HK-2 (cell line): ENCODE measurements around the gene ZFYVE28.
"Not testable (repeated sequence)": the region's sequence is repeated elsewhere in the genome, so short reads cannot be mapped to it uniquely, and the experiment has no call there.

Source experiments
- DNase-seq: peaks from one replicate; pipeline ENCODE4 v3.0.0-alpha.2; 2018; ENCODE audit not compliant: unreplicated experiment

The ZFYVE28 gene

DNA sequence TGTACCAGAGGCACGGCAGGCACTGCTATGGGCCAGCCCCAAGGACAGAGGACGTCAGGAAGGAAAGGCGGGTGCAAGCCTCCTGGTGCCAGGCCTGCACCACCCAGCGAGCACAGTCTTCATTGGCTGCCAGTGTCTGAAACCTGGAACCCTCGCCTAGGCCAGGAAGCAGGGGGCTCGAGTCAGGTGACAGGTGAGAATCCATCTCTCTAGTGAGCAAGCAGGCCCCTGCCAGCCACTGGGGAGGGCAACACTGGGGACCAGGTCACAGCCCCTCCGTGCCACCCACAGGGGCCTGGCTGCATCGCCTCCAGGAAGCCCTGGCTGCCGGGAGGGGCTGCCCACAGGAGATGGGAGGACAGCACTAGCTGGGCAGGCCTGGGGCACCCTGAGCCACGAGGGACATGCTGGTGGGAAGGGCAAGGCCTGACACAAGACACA, 169.6 kb downstream of the ZFYVE28 start:
- DNase-seq: no peak

- no peak for DNase-seq
Observed at GRCh38 chr4:2248044-2248780, 170.2 kb downstream of the ZFYVE28 start.

GRCh38 chr4:2247128-2248043, 171.1 kb downstream of the ZFYVE28 start:
- peak; percentile 2 for DNase-seq

DNA sequence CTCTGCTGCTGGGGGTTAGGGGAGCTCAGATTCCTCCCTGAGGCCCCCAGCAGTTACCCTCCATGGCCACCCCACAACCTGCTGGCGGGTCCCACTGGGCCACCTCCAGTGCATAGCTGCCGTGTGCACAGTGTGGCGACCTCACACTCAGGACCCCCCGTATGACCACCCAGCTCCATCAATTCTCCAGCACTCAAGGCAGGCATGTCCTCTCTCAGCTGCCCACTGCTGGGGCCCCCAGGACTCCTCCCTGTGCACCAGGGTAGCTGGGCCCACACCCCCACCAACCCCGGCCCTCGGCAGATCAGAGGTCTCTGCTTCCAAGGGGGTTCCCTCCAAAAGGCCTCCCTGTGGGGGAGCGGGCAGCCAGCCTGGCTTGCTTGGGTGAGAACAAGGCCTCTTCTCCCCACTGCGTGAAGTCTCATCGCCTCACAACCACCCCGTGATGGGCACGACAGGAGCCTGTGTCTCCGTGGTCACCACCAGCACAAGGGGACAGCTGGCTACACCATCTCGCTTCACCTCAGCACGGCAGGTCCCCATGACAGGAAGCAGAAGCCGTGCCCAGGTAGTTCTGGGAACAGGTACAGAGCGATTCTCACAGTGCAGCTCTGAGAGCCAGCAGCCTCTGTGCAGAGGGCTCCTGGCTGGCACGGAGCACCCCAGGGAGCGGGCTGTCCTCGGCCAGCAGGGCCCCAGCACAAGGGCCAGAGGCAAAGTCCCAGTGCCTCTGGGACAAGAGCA, 171.9 kb downstream of the ZFYVE28 start:
- no peak for DNase-seq

- DNase-seq: no peak
Observed at GRCh38 chr4:2245787-2246275, 172.6 kb downstream of the ZFYVE28 start.

- no peak for DNase-seq
Observed at GRCh38 chr4:2245057-2245786, 173.2 kb downstream of the ZFYVE28 start.

DNA sequence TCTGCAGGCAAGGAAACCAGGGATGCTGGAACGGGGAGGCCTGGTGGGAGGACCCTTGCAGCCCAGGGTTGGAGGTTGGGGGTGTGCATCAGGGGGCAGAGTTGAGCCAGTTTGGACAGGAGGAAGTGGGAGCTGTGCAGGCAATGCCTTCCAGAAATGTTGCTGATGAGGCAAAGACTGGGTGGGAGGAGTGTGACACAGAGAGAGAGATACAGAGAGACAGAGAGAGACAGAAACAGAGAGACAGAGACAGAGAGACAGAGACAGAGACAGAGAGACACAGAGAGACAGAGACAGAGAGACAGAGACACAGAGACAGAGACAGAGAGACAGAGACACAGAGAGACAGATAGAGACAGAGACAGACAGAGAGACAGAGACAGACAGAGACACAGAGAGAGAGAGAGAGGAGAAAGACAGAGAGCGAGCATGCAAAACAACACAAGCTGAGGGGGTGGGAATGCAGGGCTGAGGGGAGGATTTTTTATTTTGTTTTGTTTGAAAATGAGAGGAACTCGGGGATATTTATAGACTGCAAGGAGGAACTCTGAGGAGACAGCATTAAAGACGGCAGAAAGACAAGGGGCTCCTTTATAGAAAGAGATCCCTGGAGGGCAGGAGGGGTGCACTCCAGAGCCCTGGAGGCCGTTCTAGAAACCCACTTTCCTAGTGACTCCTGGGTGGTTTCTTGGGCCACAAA, 174.6 kb downstream of the ZFYVE28 start:
- DNase-seq: no peak

DNA sequence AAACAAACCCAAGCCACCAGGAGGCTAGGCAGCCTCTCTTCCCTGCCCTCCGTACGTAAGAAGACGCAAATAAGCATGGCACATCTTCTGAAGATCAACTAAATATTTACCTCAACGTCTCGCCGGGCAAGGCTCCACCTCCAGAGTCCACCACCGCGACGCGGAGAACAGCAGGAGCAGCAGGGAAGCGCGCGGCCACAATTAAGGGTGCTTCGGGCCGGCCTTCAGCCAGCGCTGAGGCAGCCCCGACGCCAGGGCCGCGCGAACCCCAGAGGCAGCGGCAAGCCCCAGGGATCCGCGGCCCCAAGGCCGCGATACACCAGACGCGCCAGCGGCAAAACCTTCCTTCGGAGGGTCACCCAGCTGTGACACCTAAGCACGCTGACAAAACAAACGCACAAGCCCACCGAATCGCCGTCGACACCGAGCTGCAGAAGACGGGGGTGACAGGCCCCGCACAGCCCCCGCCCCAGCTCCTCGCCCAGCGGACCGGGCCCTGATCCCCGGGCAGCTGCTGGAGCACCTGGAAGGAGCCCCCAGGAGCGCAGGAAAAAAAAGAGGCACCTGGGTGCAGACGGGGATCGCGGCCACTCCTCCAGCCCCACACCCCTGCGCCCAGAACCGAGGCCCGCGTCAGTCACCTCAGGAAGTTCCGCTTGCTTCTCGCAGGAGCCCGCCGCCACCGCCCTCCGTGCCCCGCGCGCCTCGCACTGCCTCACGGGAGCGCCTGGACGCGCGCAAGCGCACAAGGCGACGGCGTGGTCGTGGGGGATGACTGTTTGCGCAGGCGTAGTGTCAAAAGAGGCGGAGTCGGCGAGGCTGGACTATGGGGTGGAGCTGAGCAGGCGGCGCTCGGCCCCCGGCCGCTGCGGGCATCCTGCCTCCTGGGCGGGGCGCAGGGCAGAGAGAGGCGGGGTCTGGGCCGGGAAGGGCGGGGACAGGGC, 176.8 kb downstream of the ZFYVE28 start, which contains the start of the genes HAUS3 and POLN:
Gene HAUS3 (minus strand): TSS at position 712 of the 944 bp plus-strand sequence. CDS start 1,175 bp downstream, outside the sequence.
Gene POLN (minus strand): TSS at position 712 of the 944 bp plus-strand sequence. CDS start 12,890 bp downstream, outside the sequence.
- peak; percentile 99 for DNase-seq

- no peak for DNase-seq
Observed at GRCh38 chr4:2241003-2241402, 177.4 kb downstream of the ZFYVE28 start.

- no peak for DNase-seq
Observed at GRCh38 chr4:2236944-2237666, 181.3 kb downstream of the ZFYVE28 start.

- no peak for DNase-seq
Observed at GRCh38 chr4:2231082-2231481, 187.4 kb downstream of the ZFYVE28 start.

DNA sequence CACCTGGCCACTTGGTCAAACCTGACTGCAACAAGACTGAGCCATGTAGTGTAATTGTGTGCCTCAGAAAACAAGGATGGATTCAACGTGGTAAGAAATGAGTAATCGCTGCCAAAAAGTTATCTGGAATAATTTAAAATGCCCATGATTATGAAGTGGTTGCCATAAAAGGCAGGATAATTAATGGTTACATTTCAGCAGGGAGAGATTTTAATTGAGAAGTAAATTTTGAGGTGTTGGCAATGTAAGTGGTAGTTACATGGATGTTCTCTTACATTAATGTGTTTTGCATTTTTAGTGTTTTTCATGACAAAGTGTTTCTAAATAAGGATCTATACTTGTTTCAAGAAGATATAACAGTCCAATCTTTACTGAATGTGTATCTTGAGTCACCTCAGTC, 192.2 kb downstream of the ZFYVE28 start:
- DNase-seq: no peak

- DNase-seq: no peak
Observed at GRCh38 chr4:2222838-2223237, 195.6 kb downstream of the ZFYVE28 start.

GRCh38 chr4:2221378-2221777, 197.1 kb downstream of the ZFYVE28 start:
- DNase-seq: not testable (repeated sequence)

GRCh38 chr4:2220016-2220630, 198.3 kb downstream of the ZFYVE28 start:
- peak; percentile 69 for DNase-seq
